ENCODE data around the gene XRCC3. TPM values are rescaled to one million over a fixed set of nuclear protein-coding genes. Genes with fewer than 3 reads are reported as not detected.

XRCC3 gene
- total RNA-seq (10 to 100 TPM in 1 of 9 donors, 1 to 10 TPM in 8; 1.3 to 10.2 (median 5.4) TPM), polyA plus RNA-seq (1 to 10 TPM; 2.8 to 5.1 (median 5.0) TPM)
- long read RNA-seq, donor 1, partial matches to known transcripts: 0 of 1 reads
- long read RNA-seq, donor 1, other reads (novel, unspliced or antisense): 0 of 1 reads
- long read RNA-seq, donor 2: 0 reads
- long read RNA-seq, donor 3: 0 reads
- long read RNA-seq, donor 4: 0 reads
- long read RNA-seq, donor 5, partial matches to known transcripts: 1 of 6 reads
- long read RNA-seq, donor 5, other reads (novel, unspliced or antisense): 1 of 6 reads
- long read RNA-seq, donor 6: 0 reads
- long read RNA-seq, donor 7, partial matches to known transcripts: 0 of 1 reads
- long read RNA-seq, donor 7, other reads (novel, unspliced or antisense): 0 of 1 reads
- long read RNA-seq, donor 8, partial matches to known transcripts: 0 of 1 reads
- long read RNA-seq, donor 8, other reads (novel, unspliced or antisense): 0 of 1 reads
- long read RNA-seq, donor 9: 0 reads
- long read RNA-seq, donor 10, partial matches to known transcripts: 0 of 1 reads
- long read RNA-seq, donor 10, other reads (novel, unspliced or antisense): 0 of 1 reads

DNA sequence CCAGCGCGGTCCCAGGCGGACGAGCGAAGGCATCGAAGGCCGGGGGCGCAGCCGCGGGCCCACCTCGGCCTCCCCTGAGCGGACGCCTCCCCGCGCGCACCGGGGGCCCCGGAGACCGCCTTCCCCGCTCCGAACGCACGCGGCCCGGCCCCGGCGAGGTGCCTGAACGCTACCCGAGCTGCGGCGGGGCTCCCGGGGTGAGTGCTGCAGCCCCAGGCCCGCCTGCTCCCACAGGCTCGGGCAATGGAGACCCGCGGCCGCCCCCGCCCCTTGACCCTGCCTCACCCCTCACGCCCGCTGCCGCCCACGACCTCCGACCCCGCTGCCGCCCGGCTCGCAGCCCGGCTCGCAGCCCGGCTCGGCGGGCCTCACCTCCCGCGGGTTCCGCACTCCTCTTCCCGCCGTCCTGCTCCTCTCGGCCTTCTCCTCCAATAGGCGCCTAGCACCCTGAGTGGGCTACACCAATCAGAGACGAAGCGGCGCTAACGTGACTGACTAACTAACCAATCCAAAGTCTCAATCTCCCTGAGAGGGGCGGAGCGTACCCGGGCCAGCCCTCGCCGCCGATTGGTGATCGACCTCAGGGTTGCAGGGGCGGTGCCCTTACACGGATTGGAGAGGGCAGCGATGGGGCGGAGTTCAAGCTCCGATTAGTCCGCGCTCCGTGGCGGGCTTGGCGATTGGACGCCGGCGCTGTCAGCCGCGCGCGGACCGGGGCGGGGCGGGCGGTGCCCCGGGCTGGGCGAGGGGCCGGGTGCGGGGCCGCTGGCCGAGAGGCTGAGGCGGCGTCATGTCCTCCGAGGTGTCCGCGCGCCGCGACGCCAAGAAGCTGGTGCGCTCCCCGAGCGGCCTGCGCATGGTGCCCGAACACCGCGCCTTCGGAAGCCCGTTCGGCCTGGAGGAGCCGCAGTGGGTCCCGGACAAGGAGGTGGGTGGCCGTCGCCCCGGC is at the start of gene XRCC3, which contains the start of gene ZFYVE21:
TSS of gene XRCC3 (minus strand) at position 400 of the 949 bp plus-strand sequence. CDS start 4,364 bp downstream, outside the sequence.
TSS of gene ZFYVE21 (plus strand) at position 759 of the 949 bp plus-strand sequence. CDS start at position 791, 32 bp downstream.
- 0 to 1% (median 1%) methylated on average over 18 to 121 of the region's 121 CpGs for WGBS, 4 donors
- intact Hi-C loops (cut with DNase I): no loop called here
- peaks cover 5 to 18% of the 10 kb centered on the region in 2 donors for H3K4me1 ChIP-seq (replicated peaks in 1 of 2)
- no peaks in the 10 kb centered on the region for H3K27me3 ChIP-seq
- no peaks in the 10 kb centered on the region for H3K36me3 ChIP-seq (replicated peaks in 1 of 2)
- DNase-seq: peak; percentile 99 to 100 (median 100)
- peak; percentile 61 to 75 for TF ChIP-seq POLR2A (IDR thresholded peaks at IDR 0.05)
- TF ChIP-seq, protein P1, sequence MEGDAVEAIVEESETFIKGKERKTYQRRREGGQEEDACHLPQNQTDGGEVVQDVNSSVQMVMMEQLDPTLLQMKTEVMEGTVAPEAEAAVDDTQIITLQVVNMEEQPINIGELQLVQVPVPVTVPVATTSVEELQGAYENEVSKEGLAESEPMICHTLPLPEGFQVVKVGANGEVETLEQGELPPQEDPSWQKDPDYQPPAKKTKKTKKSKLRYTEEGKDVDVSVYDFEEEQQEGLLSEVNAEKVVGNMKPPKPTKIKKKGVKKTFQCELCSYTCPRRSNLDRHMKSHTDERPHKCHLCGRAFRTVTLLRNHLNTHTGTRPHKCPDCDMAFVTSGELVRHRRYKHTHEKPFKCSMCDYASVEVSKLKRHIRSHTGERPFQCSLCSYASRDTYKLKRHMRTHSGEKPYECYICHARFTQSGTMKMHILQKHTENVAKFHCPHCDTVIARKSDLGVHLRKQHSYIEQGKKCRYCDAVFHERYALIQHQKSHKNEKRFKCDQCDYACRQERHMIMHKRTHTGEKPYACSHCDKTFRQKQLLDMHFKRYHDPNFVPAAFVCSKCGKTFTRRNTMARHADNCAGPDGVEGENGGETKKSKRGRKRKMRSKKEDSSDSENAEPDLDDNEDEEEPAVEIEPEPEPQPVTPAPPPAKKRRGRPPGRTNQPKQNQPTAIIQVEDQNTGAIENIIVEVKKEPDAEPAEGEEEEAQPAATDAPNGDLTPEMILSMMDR (IDR thresholded peaks at IDR 0.05): no peak
- H3K9me3 ChIP-seq (replicated peaks in 1 of 3): no peaks in the 10 kb centered on the region
- H3K27ac ChIP-seq: peak within 1 kb of the TSS in 3 of 5 donors; percentile 72 to 93 (median 73)
- H3K4me3 ChIP-seq: peak within 1 kb of the TSS; percentile 25 to 99 (median 63)

DNA sequence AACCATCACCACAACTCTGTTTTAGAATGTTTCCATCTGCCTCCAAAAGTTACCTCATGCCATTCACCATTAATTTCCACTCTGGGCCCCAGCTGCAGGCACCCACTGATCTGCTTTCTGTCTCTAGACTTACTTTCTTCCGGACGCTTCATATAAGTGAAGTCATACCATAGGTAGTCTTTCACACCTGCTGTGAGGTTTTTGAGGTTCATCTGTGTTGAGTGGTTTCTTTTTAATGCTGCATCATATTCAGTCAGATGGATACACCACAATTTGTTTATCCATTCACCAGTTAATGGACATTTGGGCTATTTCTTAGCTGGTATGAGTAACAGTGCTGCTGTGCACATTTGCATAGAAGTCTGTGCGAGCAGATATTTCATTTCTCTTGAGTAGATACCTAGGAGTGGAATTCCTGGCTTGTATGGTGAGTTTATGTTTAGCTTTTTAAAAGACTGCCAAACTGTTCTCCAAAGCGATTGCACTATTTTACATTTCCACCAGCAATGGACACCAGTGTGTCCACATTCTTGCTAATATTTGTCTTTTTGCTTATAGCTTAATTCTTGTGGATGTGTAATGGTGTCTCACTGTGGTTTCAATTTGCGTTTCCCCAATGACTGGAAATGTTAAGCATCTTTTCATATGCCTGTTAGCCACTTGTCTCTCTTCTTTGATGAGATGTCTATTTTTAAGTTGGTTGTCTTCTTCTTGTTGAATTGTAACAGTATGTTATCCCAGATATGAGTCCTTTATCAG is 48.7 kb upstream of the XRCC3 start:
- intact Hi-C loops (cut with DNase I): no loop called here

DNA sequence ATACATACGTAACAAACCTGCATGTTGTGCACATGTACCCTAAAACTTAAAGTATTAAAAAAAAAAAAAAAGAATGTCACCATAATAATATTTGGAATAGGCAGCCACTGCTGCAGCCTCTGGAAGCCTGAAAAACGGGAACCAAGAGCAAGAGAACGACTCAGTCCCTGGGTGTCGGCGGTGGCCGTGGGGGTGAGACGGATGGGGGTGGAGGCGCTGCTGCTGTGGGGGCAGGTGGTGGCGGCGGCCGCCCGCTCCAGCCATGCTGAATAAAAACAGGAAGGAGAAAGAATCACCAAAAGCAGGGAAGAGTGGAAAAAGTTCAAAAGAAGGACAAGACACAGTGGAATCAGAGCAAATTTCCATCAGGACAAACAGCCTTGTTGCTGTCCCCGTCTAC is 47.3 kb upstream of the XRCC3 start:
- Histone ChIP-seq H3K36me3 (replicated peaks in 1 of 2) (no peaks in the 10 kb centered on the region), H3K27me3 (no peaks in the 10 kb centered on the region), H3K27ac (no peak overlapping the region), H3K4me3 (no peak overlapping the region), H3K9me3 (replicated peaks in 1 of 3) (no peaks in the 10 kb centered on the region), H3K4me1 (replicated peaks in 1 of 2) (no peaks in the 10 kb centered on the region)
- WGBS, 4 donors: 84 to 94% (median 88%) methylated on average over 13 of the region's 13 CpGs
- peak in 1 of 7 donors; percentile 31 for DNase-seq
- TF ChIP-seq POLR2A (IDR thresholded peaks at IDR 0.05): no peak
- TF ChIP-seq, protein P1 (IDR thresholded peaks at IDR 0.05): no peak
- intact Hi-C loops (cut with DNase I): no loop called here

More for the DNA sequence above, 48.7 kb upstream of the XRCC3 start:
- DNase-seq: peak in 1 of 7 donors; percentile 7
- no peak overlapping the region for H3K27ac ChIP-seq
- no peaks in the 10 kb centered on the region for H3K27me3 ChIP-seq
- TF ChIP-seq, protein P1 (IDR thresholded peaks at IDR 0.05): no peak
- TF ChIP-seq POLR2A (IDR thresholded peaks at IDR 0.05): no peak
- H3K4me1 ChIP-seq (replicated peaks in 1 of 2): no peaks in the 10 kb centered on the region
- H3K36me3 ChIP-seq (replicated peaks in 1 of 2): no peaks in the 10 kb centered on the region
- H3K4me3 ChIP-seq: no peak overlapping the region
- no peaks in the 10 kb centered on the region for H3K9me3 ChIP-seq (replicated peaks in 1 of 3)
- WGBS, 4 donors: 94 to 99% (median 97%) methylated on average over 5 of the region's 5 CpGs
